Measurements from ENCODE around the gene CTNNA2. TPM values are rescaled to one million over a fixed set of nuclear protein-coding genes. Genes with fewer than 3 reads are reported as not detected.

CTNNA2 gene
- total and polyA plus RNA-seq, 9 of the 15 experiments (the other 6 are each of a cell fraction or from before 2014, with no cell fraction given): 0.03 to 0.40 (median 0.15) TPM

- TF ChIP-seq KDM1A (IDR thresholded peaks at IDR 0.05) (no peak), TEAD4 (IDR thresholded peaks at IDR 0.05; ENCODE audit: low read length) (no peak), TEAD4 (CRISPR knock-in tag; IDR thresholded peaks at IDR 0.05; ENCODE audit: borderline replicate concordance) (no peak), ZNF354B (CRISPR knock-in tag; IDR thresholded peaks at IDR 0.05) (no peak), TFAP4 (CRISPR knock-in tag; IDR thresholded peaks at IDR 0.05; ENCODE audit: borderline replicate concordance) (no peak), POLR2AphosphoS5 (IDR thresholded peaks at IDR 0.05; ENCODE audit: control insufficient read depth, insufficient read depth, low read depth, low read length) (no peak), RBM25 (IDR thresholded peaks at IDR 0.05; ENCODE audit: low read depth, low read length, severe bottlenecking) (no peak)
Observed at GRCh38 chr2:79604748-79605147, 91.9 kb downstream of the CTNNA2 start (continued).

GRCh38 chr2:79611448-79612016, 98.7 kb downstream of the CTNNA2 start:
- Histone ChIP-seq H3K27me3 (ENCODE audit: control insufficient read depth in 2 of 2, insufficient read depth in 2 of 2, low read length in 2 of 2) (no peaks in the 10 kb centered on the region), H3K4me2 (ENCODE audit: insufficient read depth, low read length) (no peak overlapping the region), H4K20me1 (replicated peaks; ENCODE audit: control insufficient read depth, insufficient read depth, low read length) (no peaks in the 10 kb centered on the region), H3K79me2 (ENCODE audit: control insufficient read depth, insufficient read depth, low read length) (no peaks in the 10 kb centered on the region), H3K4me1 (replicated peaks in 1 of 2; ENCODE audit: control insufficient read depth in 2 of 2, insufficient read depth in 2 of 2, low read length in 2 of 2) (no peaks in the 10 kb centered on the region), H3K9me3 (replicated peaks; ENCODE audit: control insufficient read depth, insufficient read depth, low read depth, low read length) (no peaks in the 10 kb centered on the region), H3K27ac (ENCODE audit: extremely low read depth, low read depth, low read length) (no peak overlapping the region), H2AFZ (ENCODE audit: low read depth, low read length) (no peak overlapping the region), H3K36me3 (ENCODE audit: control insufficient read depth, insufficient read depth, low read length) (no peaks in the 10 kb centered on the region), H3K4me3 (no peak overlapping the region), H3K9me1 (ENCODE audit: control insufficient read depth, insufficient read depth, low read length) (no peaks in the 10 kb centered on the region), H3K9ac (ENCODE audit: insufficient read depth in 1 of 2, low read depth in 2 of 2, low read length in 2 of 2) (no peak overlapping the region)
- DNase-seq (ENCODE audit: extremely low read depth in 1 of 4, low spot score in 3 of 4): no peak
- FAIRE-seq: no peak
- in situ Hi-C loops (cut with MboI) (no loop called here), intact Hi-C loops (cut with micrococcal nuclease) (no loop called here)
- no peak for ATAC-seq
- CTCF ChIA-PET (ENCODE audit: low intra/inter-chr PET ratio): no interaction called here
- 2% methylated on average over 9 of the region's 9 CpGs for WGBS (ENCODE audit: insufficient coverage, low coverage, missing lambda C conversion rate)
- TF ChIP-seq ZEB2 (IDR thresholded peaks at IDR 0.05) (no peak), ZNF239 (CRISPR knock-in tag; IDR thresholded peaks at IDR 0.05) (no peak), IFI16 (CRISPR knock-in tag; IDR thresholded peaks at IDR 0.05) (no peak), TAF9B (IDR thresholded peaks at IDR 0.05; ENCODE audit: partially characterized antibody) (no peak), RNF2 (IDR thresholded peaks at IDR 0.05) (no peak), ZNF395 (CRISPR knock-in tag; IDR thresholded peaks at IDR 0.05) (no peak), CTBP1 (IDR thresholded peaks at IDR 0.05; ENCODE audit: borderline replicate concordance) (no peak), NFRKB (IDR thresholded peaks at IDR 0.05; ENCODE audit: low read depth) (no peak), FOXP1 (CRISPR knock-in tag; IDR thresholded peaks at IDR 0.05) (no peak), TFE3 (CRISPR knock-in tag; IDR thresholded peaks at IDR 0.05) (no peak)
- no TSS peak for BruUV-seq (replicated peaks)
- POLR2A ChIA-PET: no interaction called here

Measured in K562 (cell line).